HG03175 (cell line): ENCODE data around the gene PPP1R10.
"Not testable (repeated sequence)": the region's sequence is repeated elsewhere in the genome, so short reads cannot be mapped to it uniquely, and the experiment has no call there.

Source experiments
- ATAC-seq: cut with Tn5 transposase; IDR thresholded peaks from one replicate; pipeline ENCODE4 v1.9.1; 2021; ENCODE audit warnings: mild to moderate bottlenecking, moderate library complexity; ENCODE audit not compliant: unreplicated experiment

PPP1R10 gene

GRCh38 chr6:30616811-30617564, at the start of gene PPP1R10:
Gene PPP1R10, minus strand, starts transcription at chr6:30617243. Its CDS starts 7,299 bp downstream, at chr6:30609944.
- peak; percentile 78 for ATAC-seq

DNA sequence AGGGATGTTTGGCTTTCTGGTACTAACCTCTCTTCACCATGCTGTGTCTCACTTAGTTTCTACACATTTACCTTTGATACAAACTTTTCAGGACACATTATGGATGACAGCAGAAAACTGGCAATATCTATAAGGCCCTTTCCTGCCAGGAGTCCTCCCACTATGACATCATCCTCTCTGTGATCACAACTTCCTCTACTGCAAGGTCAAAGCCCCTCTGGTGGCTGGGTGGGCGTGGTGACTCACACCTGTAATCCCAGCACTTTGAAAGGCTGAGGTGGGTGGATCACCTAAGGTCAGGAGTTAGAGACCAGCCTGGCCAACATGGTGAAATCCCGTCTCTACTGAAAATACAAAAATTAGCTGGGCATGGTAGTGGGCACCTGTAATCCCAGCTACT, 49.3 kb upstream of the PPP1R10 start:
- not testable (repeated sequence) for ATAC-seq

DNA sequence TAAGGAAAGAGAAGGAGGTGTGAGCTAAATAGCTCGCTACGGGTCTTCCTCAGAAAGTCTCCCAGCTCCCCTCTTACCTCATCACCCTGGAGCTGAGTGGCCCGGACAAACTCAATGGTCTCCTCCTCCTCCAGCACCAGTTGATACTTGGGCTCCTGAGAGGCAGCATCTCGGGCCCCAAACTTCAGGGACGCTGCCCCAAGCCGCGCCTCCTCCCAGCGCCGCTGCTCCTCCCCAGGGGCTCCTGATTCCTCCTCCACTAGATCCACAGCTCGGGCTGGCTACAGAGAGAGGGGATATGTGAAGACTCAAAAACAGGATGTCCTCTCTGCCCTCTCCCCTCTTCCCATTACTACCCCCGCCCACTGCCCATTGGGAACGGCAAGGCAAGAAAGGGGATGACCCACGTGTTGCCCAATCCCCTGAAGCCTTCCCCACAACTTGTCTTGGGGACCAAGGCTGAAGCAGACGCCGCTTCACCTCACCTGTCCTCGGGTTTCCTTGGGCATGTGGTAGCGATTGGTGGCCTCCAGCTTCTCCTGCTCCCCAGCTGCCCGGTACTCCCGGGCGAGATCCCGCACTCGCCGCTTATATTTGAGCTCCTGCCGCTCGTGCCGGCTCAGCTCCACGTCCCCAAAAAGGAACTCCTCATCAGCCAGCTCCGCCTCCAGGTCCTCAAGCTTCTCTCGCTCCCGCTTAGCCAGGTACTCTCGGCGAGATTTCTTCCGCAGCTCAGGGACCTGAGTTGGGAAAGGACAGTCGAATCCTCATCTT, 48.1 kb upstream of the PPP1R10 start:
- no peak for ATAC-seq

DNA sequence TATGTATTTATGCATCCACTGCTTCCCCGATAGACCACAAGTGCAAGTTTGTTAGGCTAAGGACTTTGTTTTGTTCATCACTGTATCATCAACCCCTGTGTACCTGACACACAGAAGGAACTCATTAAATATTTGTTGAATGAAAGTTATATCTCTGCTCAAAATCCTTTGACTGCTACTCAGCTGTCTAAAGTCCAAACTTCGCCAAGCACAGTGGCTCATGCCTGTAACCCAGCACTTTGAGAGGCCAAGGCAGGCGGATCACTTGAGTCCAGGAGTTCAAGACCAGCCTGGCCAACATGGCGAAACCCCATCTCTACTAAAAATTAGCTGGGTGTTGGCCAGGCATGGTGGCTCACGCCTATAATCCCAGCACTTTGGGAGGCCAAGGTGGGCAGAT, 40.9 kb upstream of the PPP1R10 start:
- not testable (repeated sequence) for ATAC-seq

DNA sequence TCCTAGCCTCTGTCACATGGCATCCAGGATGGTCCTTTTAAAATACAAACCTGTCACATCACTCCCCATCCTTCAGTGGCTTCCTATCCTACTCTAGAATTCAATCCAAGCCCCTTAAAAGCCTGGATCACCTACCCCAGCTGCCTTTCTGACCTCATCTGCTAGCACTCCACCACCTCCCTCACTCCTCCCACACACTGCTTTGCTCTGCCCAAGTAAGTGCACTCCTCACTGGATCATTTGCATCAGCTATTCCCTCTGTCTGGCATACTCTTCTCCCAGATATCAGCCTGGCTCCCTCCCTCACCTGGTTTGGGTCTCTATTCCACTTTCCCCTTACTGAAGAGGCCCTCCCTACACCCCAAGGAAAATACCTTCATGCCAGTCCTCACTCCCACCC, 40.4 kb upstream of the PPP1R10 start:
- no peak for ATAC-seq

DNA sequence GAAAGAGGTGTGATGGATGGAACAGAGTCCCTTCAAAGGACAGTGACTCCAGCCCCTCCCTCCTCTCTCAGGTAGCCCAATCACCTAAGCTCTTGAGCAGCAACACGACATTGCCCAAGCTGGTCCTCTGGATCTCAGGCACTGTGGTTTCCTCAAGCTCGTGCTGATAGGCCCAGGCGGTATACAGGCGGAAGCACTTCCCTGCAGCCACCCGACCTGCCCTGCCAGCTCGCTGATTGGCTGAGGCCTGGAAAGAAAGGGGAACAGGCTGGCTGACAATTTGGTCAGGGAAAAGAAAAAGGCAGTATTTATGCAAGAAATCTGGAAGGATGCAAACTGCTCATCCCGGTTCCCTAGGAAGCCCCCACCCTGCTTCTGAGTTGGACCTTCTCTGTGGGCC, 39.5 kb upstream of the PPP1R10 start:
- no peak for ATAC-seq

- no peak for ATAC-seq
Observed at GRCh38 chr6:30655743-30656094, 38.7 kb upstream of the PPP1R10 start.

DNA sequence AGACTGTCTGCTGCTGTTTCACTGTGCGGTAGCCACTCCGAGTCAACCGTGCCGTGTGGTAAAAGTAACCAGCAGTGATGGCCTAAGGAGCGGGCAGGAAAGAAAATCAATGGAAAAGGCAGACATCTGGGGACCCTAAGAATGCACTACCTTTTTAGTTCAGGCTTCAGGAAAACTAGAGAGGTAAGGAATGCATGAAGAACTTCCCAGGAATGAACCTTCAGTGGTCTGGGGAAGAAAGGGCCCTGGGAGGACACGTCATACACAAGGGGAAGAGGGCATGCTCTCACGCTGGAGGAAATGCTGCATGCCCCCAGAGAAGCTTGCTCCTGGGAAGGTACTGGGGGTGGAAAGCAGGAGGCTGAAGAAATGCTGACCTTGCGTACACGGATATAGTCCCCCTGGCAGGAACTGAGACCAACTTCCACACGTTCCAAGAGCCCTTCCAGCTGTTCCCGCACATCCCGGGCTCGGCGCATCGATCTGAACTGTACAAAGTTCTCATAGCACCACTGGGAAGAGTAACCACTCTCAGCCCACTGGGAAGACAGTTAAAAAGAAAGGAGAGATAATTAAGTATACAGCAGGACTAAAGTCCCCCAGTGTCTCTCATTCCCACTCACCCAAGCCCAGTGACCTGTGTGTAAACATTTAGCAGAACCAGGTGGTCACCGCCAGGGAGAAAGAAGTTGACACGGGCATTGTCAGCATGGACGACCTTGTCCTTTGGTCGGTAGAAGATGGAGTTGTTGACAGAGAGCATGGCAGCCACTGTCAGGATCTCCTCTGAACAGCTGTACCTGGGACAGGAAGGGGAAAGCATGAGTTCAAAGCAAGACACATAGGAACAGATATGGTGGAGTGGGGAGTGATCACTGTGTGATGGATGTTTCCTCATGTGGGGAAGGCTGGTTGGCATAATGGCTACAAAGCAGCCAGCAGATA, 38.0 kb upstream of the PPP1R10 start:
- no peak for ATAC-seq

- ATAC-seq = no peak
Observed at GRCh38 chr6:30651143-30651542, 34.1 kb upstream of the PPP1R10 start.

DNA sequence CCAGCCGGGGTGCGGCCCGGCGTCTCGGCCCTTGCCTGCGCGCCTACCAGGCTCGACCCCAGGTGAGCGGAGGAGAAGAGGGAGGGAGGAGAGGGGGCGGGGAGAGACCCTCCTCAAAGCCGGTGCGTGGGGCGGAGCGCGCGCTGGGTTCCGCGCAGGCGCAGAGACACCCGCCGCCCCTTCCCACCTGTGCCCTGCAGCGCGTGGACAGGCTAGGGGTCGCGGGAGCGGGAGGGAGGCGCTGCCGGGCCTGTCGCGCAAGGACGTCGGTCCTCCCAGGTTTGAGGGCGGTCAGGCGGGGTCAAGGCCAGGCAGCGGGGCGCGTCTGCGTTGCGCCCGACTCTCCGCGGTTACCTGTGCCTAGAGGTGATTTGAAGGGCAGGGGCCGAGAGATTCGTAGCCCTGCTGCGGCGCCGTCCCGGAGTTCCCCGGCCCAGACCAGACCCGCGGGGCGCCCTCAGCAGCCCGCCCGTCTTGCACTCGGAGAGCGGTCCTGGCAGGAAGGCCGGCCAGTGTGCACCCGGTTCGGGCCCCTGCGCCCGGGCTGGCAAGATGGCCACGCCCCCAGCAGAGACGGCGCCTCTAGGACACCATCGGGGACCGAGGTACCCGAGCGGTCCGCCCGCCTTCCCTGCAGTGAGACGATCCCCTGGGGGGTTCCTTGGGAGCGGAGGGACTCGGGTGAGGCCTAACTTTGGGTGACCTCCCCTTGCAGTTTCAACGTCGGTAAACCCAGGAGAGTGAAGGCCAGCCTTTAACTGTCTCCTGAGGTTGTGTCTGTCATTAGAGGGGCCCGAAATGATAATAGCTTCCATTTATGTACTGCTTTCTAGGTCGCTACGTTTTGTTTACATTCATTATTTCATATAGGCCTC, 30.4 kb upstream of the PPP1R10 start:
- ATAC-seq = peak; percentile 61

GRCh38 chr6:30646450-30647241, 29.6 kb upstream of the PPP1R10 start, which contains the start of gene C6orf136:
Gene C6orf136, plus strand, starts transcription at chr6:30647133. Its CDS starts 99 bp downstream, at chr6:30647232.
- ATAC-seq = peak; percentile 59

- ATAC-seq = no peak
Observed at GRCh38 chr6:30645989-30646388, 28.9 kb upstream of the PPP1R10 start.

DNA sequence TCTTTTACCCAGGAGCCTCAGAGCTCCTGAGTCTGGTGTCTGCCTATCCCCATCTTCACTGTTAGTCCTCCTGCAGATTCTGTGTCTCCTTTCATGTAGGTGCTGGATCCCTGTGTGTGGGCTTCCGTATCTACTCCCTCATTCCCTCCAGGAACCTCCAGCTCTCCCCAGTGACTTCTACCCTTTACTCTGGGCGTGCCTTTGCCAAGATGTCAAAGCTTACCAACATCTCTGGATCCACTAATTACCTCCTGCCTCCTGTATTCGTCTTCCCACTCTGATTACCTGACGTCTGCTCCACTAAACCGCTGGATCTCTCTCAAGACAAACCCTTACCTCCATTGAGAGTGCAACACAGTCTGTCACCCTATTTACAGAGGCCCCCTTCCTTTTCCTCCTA, 27.7 kb upstream of the PPP1R10 start:
- no peak for ATAC-seq

GRCh38 chr6:30643656-30644055, 26.6 kb upstream of the PPP1R10 start:
- ATAC-seq = no peak

DNA sequence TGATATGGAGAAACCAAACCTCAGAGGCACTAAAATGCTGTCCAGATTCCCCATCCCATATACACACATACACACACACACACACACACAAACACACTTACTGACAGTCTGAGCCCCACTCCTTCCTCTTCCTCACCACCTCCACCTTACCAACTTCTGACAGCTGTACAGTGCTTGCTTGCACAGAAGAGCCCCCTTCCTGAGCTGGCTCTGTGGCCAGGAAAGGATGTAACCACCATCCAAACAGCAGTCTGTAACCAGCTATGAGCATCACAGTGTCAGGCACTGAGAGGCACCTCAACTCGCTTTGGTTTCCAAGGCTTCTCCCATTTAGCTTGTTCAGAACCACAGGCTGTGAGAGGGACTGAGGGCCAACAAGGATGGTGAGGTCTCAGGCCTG, 24.0 kb upstream of the PPP1R10 start:
- ATAC-seq = no peak

DNA sequence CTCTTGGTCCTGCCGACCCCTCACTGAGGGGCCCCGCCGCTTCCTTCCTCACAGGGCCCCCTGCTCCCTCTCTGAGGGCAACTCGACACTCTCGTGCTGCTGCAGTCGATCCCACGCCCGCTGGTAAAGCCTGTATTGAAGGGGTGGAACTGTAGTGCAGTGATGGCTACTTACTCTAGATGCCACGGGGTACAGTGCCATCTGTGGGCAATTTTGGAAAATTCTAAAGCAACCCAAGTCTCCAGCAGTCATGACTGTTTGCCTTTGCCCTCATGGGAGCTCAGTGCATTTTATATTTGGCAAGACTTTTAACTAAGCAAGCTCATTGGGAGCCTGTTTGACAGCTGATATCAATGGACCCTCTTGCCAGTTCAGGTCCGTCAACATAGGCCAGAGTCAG, 23.4 kb upstream of the PPP1R10 start:
- no peak for ATAC-seq

- ATAC-seq = no peak
Observed at GRCh38 chr6:30635834-30636233, 18.8 kb upstream of the PPP1R10 start.

DNA sequence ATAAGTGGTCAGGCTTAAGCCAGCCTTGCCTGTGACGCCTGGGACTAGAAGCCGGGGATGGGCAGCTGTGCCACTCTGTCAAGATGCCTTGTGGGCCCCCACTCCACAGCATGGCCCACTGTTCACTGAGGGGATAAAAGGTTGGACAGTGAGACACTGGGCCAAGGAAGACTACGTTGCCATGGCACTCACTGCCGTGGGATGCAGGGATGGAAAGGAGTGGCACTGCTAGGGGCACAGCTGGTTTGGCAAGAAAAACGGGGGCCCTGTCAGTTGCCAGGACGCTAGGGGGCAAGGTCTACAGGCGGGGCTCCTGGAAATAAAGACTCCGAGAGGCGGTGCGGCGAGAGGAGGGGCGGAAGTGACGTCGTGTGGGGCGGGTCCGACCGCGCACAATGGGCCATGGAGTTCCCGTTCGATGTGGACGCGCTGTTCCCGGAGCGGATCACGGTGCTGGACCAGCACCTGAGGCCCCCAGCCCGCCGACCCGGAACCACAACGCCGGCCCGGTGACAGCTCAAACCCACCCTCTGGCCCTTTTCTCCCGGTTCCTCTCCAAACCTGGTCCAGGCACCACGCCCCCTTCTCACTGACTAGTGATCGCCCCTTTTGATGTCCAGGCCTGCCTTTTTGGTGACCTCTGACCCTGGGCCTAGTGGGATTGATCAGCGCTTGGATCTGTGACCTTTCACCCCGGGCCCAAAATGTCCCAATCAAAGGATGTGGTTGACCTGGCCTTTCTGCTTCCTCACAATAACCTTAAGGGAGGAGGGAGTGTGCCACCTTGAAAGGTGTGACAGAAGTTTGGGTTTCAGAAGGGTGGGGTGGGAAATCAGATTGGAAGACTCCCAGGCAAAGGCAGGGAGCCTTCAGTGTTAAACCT, 9.7 kb upstream of the PPP1R10 start, which contains the start of gene ATAT1:
ATAT1 (plus strand) TSS at position 391 of the 883 bp plus-strand sequence.
- peak; percentile 80 for ATAC-seq
